ENCODE data around the gene RGS10.
A peak's percentile ranks its signal among the peaks of the same experiment; 100 is the strongest.
"Not testable (repeated sequence)": the region's sequence is repeated elsewhere in the genome, so short reads cannot be mapped to it uniquely, and the experiment has no call there.

RGS10 gene

DNA sequence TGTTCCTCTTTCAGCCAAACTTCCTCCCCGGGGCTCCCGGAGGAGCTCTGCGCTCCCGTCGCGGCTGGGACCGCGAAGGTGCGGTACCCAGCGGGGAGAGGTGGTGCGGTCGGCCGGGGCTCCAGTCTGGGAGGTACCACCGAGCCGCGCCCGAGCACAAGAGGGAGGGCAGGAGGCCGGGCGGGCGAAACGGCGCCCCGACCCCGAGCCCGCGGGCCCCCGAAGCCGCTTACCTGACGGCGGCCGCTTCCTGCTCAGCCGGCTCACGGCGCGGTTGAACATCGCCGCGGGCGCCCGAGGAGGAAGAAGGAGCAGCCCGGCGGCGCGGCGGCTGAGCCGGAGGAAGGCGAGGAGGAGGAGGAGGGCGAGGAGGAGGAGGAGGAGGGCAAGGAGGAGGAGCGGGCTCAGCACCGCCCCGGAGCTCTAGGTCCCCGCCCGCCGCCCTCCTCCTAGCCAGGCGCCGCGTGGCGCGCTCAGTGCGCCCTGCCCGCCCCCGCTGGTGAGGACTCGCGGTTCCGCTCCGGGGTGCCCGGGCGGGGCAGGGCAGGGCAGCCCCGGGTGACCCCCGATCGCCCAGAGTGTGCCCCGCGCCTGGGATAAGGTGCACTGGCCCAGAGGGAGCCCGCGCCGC lies at the start of gene RGS10:
Gene RGS10 (minus strand): TSS at position 363 of the 631 bp plus-strand sequence. CDS start 81 bp downstream, at position 282.
- Histone ChIP-seq H3K4me3 (ENCODE audit: low read length) (peak within 1 kb of the TSS; percentile 66), H3K9ac (ENCODE audit: low read length) (peak within 1 kb of the TSS; percentile 14), H3K36me3 (ENCODE audit: control insufficient read depth, insufficient read depth, low read length) (no peaks in the 10 kb centered on the region), H3K27me3 (ENCODE audit: control insufficient read depth, insufficient read depth, low read length) (no peaks in the 10 kb centered on the region), H3K4me1 (ENCODE audit: control insufficient read depth, insufficient read depth, low read length) (peaks cover 26% of the 10 kb centered on the region), H3K27ac (ENCODE audit: low read depth, low read length) (peak within 1 kb of the TSS; percentile 92)

- no peaks in the 10 kb centered on the region for H3K27me3 ChIP-seq (ENCODE audit: control insufficient read depth, insufficient read depth, low read length)
- peaks cover under 1% of the 10 kb centered on the region for H3K4me1 ChIP-seq (ENCODE audit: control insufficient read depth, insufficient read depth, low read length)
- no peak overlapping the region for H3K4me3 ChIP-seq (ENCODE audit: low read length)
- peaks cover 14% of the 10 kb centered on the region for H3K36me3 ChIP-seq (ENCODE audit: control insufficient read depth, insufficient read depth, low read length)
- H3K27ac ChIP-seq (ENCODE audit: low read depth, low read length), result no peak overlapping the region
- H3K9ac ChIP-seq (ENCODE audit: low read length), result no peak overlapping the region
Observed at GRCh38 chr10:119588071-119588470, 45.6 kb upstream of the RGS10 start.

GRCh38 chr10:119578355-119578754 lies 35.8 kb upstream of the RGS10 start:
- Histone ChIP-seq H3K4me1 (ENCODE audit: control insufficient read depth, insufficient read depth, low read length) (no peaks in the 10 kb centered on the region), H3K27ac (ENCODE audit: low read depth, low read length) (no peak overlapping the region), H3K36me3 (ENCODE audit: control insufficient read depth, insufficient read depth, low read length) (peaks cover 19% of the 10 kb centered on the region), H3K9ac (ENCODE audit: low read length) (no peak overlapping the region), H3K4me3 (ENCODE audit: low read length) (no peak overlapping the region), H3K27me3 (ENCODE audit: control insufficient read depth, insufficient read depth, low read length) (no peaks in the 10 kb centered on the region)

DNA sequence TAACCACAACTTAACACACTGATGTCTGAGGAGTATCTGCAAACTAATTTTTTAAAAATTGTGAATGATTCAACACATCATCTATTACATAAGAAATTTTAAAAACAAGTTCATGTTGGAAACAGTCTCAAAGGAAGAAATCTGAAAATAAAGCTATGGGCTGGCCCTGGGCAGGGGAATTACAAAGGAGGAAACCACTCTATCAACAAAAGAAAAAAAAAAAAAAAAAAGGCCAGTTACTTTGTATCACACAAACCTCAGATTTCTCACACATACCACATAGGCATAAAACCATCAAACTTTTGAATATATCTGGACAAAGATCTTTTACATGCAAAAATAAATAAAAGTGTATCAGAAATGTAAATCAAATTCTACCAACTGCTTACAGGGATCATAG lies 33.5 kb upstream of the RGS10 start:
- Histone ChIP-seq H3K9ac (ENCODE audit: low read length) (no peak overlapping the region), H3K36me3 (ENCODE audit: control insufficient read depth, insufficient read depth, low read length) (peaks cover 19% of the 10 kb centered on the region), H3K4me3 (ENCODE audit: low read length) (no peak overlapping the region), H3K27ac (ENCODE audit: low read depth, low read length) (no peak overlapping the region), H3K27me3 (ENCODE audit: control insufficient read depth, insufficient read depth, low read length) (no peaks in the 10 kb centered on the region), H3K4me1 (ENCODE audit: control insufficient read depth, insufficient read depth, low read length) (no peaks in the 10 kb centered on the region)

DNA sequence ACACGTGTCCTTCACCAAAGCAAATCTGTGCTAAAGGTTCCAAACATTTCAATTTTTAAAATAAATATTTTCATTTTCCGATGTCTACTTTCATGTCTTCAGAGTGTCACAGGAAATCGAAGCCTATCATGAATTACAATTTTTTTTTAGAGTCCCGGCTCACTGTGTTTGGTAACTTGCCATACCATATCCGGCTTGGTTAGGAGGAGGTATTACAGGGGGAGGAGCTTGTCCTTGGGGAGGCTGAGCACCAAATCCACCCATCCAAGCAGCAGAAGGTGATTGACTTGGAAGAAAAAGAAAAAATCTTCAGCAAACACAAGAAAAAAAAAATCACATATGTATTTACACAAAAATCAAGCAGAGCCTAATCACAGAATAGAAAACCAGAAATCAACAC lies 33.0 kb upstream of the RGS10 start:
- Histone ChIP-seq H3K27me3 (ENCODE audit: control insufficient read depth, insufficient read depth, low read length) (no peaks in the 10 kb centered on the region), H3K36me3 (ENCODE audit: control insufficient read depth, insufficient read depth, low read length) (peaks cover 19% of the 10 kb centered on the region), H3K27ac (ENCODE audit: low read depth, low read length) (no peak overlapping the region), H3K4me3 (ENCODE audit: low read length) (no peak overlapping the region), H3K4me1 (ENCODE audit: control insufficient read depth, insufficient read depth, low read length) (no peaks in the 10 kb centered on the region), H3K9ac (ENCODE audit: low read length) (no peak overlapping the region)

DNA sequence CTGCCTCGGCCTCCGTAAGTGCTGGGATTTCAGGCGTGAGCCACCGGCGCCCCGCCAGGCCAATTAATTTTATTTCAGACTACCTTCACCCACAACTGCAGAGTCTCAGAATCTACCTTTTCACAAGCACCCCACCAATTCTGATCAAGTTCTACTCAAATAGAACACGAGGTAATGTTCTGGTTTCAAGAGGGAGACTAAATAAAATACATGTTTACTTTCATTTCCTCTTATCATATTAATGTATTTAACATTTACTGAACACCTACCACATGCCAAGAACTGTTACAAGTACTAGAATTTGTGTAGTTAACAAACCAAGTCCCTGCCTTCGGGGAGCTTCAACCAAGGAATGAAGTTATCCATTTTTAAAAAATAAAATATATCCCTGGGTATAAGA lies 25.5 kb upstream of the RGS10 start:
- Histone ChIP-seq H3K27me3 (ENCODE audit: control insufficient read depth, insufficient read depth, low read length) (no peaks in the 10 kb centered on the region), H3K4me3 (ENCODE audit: low read length) (no peak overlapping the region), H3K36me3 (ENCODE audit: control insufficient read depth, insufficient read depth, low read length) (no peaks in the 10 kb centered on the region), H3K27ac (ENCODE audit: low read depth, low read length) (no peak overlapping the region), H3K9ac (ENCODE audit: low read length) (no peak overlapping the region), H3K4me1 (ENCODE audit: control insufficient read depth, insufficient read depth, low read length) (no peaks in the 10 kb centered on the region)

DNA sequence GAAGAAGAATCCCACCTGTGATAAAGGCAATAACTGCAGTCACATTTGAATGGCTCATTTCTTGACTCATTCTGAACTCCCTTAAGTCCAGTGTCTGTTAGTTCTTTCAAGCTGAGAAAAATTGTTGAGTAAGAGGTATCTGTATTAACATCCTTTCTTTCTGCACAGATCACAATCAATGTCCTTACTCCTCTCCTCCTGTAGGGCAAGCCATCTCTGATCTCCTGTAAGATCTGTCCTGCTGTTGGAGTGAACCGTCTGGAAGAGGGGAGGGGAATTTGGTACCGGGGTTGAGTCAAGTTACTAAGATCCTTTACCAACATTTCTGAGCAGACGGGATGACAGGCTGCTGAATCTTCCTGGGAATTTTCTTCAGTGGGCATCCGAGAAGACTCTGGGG lies 19.6 kb upstream of the RGS10 start:
- no peaks in the 10 kb centered on the region for H3K4me1 ChIP-seq (ENCODE audit: control insufficient read depth, insufficient read depth, low read length)
- no peak overlapping the region for H3K4me3 ChIP-seq (ENCODE audit: low read length)
- no peak overlapping the region for H3K27ac ChIP-seq (ENCODE audit: low read depth, low read length)
- H3K36me3 ChIP-seq (ENCODE audit: control insufficient read depth, insufficient read depth, low read length), result no peaks in the 10 kb centered on the region
- no peaks in the 10 kb centered on the region for H3K27me3 ChIP-seq (ENCODE audit: control insufficient read depth, insufficient read depth, low read length)
- no peak overlapping the region for H3K9ac ChIP-seq (ENCODE audit: low read length)

GRCh38 chr10:119559511-119559910 lies 17.0 kb upstream of the RGS10 start:
- not testable (repeated sequence) for H3K4me1 ChIP-seq (ENCODE audit: control insufficient read depth, insufficient read depth, low read length); H3K36me3 ChIP-seq (ENCODE audit: control insufficient read depth, insufficient read depth, low read length); H3K4me3 ChIP-seq (ENCODE audit: low read length); H3K9ac ChIP-seq (ENCODE audit: low read length); H3K27me3 ChIP-seq (ENCODE audit: control insufficient read depth, insufficient read depth, low read length); H3K27ac ChIP-seq (ENCODE audit: low read depth, low read length)

GRCh38 chr10:119556081-119556480 lies 13.6 kb upstream of the RGS10 start:
- H3K27me3 ChIP-seq (ENCODE audit: control insufficient read depth, insufficient read depth, low read length); H3K27ac ChIP-seq (ENCODE audit: low read depth, low read length); H3K36me3 ChIP-seq (ENCODE audit: control insufficient read depth, insufficient read depth, low read length); H3K4me3 ChIP-seq (ENCODE audit: low read length); H3K4me1 ChIP-seq (ENCODE audit: control insufficient read depth, insufficient read depth, low read length); H3K9ac ChIP-seq (ENCODE audit: low read length): not testable (repeated sequence)

DNA sequence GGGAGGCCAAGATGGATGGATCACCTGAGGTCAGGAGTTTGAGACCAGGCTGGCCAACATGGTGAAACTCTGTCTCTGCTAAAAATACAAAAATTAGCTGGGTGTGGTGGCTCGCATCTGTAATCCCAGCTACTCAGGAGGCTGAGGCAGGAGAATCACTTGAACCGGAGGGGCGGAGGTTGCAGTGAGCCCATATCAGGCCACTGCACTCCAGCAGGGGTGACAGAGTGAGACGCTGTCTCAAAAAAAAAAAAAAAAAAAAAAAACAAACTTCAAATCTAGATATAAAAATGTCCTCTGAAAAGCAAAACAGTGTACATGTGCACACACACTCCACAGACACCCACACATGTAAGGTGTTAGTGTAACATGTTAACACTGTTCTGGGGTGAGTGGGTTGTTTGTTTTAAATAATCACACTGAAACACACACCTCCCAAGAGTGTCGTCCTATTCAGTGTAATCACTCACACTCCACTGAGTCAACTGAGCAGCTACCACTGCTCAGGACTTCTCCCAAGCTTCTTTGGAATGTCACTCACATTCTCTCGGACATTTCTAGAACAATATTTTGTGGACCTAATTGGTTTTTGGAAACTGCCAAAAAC lies 12.8 kb upstream of the RGS10 start:
- Histone ChIP-seq H3K9ac (ENCODE audit: low read length) (no peak overlapping the region), H3K4me1 (ENCODE audit: control insufficient read depth, insufficient read depth, low read length) (no peaks in the 10 kb centered on the region), H3K36me3 (ENCODE audit: control insufficient read depth, insufficient read depth, low read length) (no peaks in the 10 kb centered on the region), H3K27me3 (ENCODE audit: control insufficient read depth, insufficient read depth, low read length) (no peaks in the 10 kb centered on the region), H3K27ac (ENCODE audit: low read depth, low read length) (no peak overlapping the region), H3K4me3 (ENCODE audit: low read length) (no peak overlapping the region)

DNA sequence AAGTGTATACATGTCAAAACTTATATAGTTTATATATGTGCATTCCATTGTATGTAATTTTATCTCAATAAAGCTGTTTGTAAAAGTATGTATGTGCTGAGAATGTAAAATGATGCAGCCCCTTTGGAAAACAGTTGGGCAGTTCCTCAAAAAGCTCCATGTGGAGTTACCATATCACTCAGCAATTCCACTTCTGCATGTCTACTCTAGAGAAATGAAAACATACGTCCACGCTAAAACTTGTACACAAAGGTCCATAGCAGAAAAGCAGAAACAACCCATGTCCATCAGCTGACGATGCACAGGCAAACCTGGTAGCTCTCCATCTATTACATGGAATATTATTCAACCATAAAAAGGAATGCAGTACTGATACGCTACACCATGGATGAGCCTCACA lies 8.3 kb upstream of the RGS10 start:
- Histone ChIP-seq H3K36me3 (ENCODE audit: control insufficient read depth, insufficient read depth, low read length) (no peaks in the 10 kb centered on the region), H3K27me3 (ENCODE audit: control insufficient read depth, insufficient read depth, low read length) (no peaks in the 10 kb centered on the region), H3K4me3 (ENCODE audit: low read length) (no peak overlapping the region), H3K4me1 (ENCODE audit: control insufficient read depth, insufficient read depth, low read length) (no peaks in the 10 kb centered on the region), H3K27ac (ENCODE audit: low read depth, low read length) (no peak overlapping the region), H3K9ac (ENCODE audit: low read length) (no peak overlapping the region)

DNA sequence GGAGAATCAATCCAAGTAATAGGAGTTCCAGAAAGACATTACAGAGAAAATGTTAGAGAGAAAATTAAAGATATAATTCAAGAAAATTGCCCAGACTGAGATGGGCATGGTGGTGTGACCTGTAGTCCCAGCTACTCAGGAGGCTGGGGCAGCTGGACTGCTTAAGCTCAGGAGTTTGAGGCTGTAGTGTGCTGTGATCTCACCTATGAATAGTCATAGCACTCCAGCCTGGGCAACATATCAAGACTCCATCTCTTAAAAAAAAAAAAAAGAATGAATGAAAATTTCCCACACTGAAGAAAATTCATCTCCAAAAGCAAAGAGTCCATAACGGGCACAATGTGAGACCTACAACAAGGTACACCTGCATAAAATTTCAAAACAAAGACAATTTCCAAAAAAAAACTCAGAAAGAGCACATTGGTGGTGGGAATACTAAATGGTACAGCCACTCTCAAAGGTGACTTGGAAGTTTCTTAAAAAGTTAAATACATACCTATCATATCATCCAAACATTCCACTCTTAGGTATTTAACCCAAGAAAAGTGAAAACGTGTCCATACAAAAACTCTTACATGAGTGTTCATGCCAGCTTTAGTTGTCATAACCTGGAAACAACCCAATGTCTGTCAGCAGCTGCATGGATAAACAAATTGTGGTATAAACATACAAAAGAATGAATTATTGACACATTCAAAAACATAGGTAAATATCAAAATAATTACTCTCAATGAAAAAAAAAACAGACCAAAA lies 6.9 kb upstream of the RGS10 start:
- H3K27ac ChIP-seq (ENCODE audit: low read depth, low read length), result no peak overlapping the region
- no peak overlapping the region for H3K9ac ChIP-seq (ENCODE audit: low read length)
- H3K4me1 ChIP-seq (ENCODE audit: control insufficient read depth, insufficient read depth, low read length), result peaks cover 3% of the 10 kb centered on the region
- no peaks in the 10 kb centered on the region for H3K36me3 ChIP-seq (ENCODE audit: control insufficient read depth, insufficient read depth, low read length)
- H3K27me3 ChIP-seq (ENCODE audit: control insufficient read depth, insufficient read depth, low read length), result no peaks in the 10 kb centered on the region
- H3K4me3 ChIP-seq (ENCODE audit: low read length), result no peak overlapping the region

DNA sequence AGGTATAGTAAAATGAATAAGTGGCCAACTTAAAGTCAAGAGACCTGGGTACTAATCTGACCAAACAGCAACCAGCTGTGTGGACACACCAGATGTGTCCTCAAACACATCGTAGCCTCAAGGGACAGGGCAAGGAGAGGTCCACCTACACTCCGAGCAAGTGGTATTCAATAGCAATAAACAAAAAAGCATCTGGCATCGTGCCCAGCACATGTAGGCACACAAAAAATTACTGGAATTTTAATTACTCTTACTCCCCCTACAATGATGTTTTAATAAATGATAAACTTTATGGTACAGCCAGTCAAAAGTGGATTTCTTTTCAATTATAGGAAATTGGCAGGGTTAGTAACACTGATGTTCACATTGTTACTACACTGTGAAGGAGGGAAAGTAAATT lies 3.5 kb upstream of the RGS10 start:
- H3K27me3 ChIP-seq (ENCODE audit: control insufficient read depth, insufficient read depth, low read length), result no peaks in the 10 kb centered on the region
- no peak overlapping the region for H3K9ac ChIP-seq (ENCODE audit: low read length)
- no peaks in the 10 kb centered on the region for H3K36me3 ChIP-seq (ENCODE audit: control insufficient read depth, insufficient read depth, low read length)
- H3K27ac ChIP-seq (ENCODE audit: low read depth, low read length), result peak overlapping the region; percentile 65
- H3K4me1 ChIP-seq (ENCODE audit: control insufficient read depth, insufficient read depth, low read length), result peaks cover 9% of the 10 kb centered on the region
- no peak overlapping the region for H3K4me3 ChIP-seq (ENCODE audit: low read length)

Measured in rectal smooth muscle tissue (tissue), 1 donor.